C4-2B (cell line): Measurements from ENCODE around the gene TVP23A.

ENCODE experiments used
- ZFX ChIP-seq: fragments of 450-650 bp; IDR thresholded peaks from 2 replicates; pipeline ENCODE4 v1.6.1; 2017
- TF ChIP-seq, protein P1 (sequence below): fragments of 450-650 bp; conservative IDR thresholded peaks from 2 replicates; pipeline ENCODE4 v1.5.1; 2017; ENCODE audit warnings: mild to moderate bottlenecking

GRCh38 chr16:10777356-10777755, 41.2 kb downstream of the TVP23A start:
- TF ChIP-seq, protein P1, sequence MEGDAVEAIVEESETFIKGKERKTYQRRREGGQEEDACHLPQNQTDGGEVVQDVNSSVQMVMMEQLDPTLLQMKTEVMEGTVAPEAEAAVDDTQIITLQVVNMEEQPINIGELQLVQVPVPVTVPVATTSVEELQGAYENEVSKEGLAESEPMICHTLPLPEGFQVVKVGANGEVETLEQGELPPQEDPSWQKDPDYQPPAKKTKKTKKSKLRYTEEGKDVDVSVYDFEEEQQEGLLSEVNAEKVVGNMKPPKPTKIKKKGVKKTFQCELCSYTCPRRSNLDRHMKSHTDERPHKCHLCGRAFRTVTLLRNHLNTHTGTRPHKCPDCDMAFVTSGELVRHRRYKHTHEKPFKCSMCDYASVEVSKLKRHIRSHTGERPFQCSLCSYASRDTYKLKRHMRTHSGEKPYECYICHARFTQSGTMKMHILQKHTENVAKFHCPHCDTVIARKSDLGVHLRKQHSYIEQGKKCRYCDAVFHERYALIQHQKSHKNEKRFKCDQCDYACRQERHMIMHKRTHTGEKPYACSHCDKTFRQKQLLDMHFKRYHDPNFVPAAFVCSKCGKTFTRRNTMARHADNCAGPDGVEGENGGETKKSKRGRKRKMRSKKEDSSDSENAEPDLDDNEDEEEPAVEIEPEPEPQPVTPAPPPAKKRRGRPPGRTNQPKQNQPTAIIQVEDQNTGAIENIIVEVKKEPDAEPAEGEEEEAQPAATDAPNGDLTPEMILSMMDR = no peak
- no peak for TF ChIP-seq ZFX
